Panc1 (cell line): ENCODE results near the gene GCAT. TPM values are rescaled to one million over a fixed set of nuclear protein-coding genes. Genes with fewer than 3 reads are reported as not detected.

ENCODE experiments used
- ATAC-seq: fragments of 200-7000 bp; cut with Tn5 transposase; 2 replicates; pipeline ENCODE4 v1.9.1; 2020; ENCODE audit warnings: mild to moderate bottlenecking, moderate library complexity
- BruUV-seq: library from RNA; stranded (reverse); fragments of 400-500 nt; replicated peaks from 2 replicates; lab custom pipeline; 2021; lab: Mats Ljungman, UMichigan
- CTCF ChIA-PET: fragments of 300-600 bp; sonication (Branson Sonifier 250); formaldehyde crosslinking; loops from one replicate; lab custom pipeline; 2022; ENCODE audit warnings: antibody characterized with exemption; lab: Charles Lee
- POLR2A ChIA-PET: fragments of 300-600 bp; sonication (Branson Sonifier 250); formaldehyde crosslinking; loops from one replicate; lab custom pipeline; 2022; ENCODE audit warnings: antibody characterized with exemption; lab: Charles Lee
- DNase-seq: peaks from one replicate; pipeline ENCODE4 v3.0.0-alpha.2; 2010; ENCODE audit warnings: low read depth, low spot score
- H3K27ac ChIP-seq: 2 replicates; pipeline ENCODE4 v1.5.1; 2011; ENCODE audit warnings: mild to moderate bottlenecking, low read length, inconsistent platforms
- H3K27me3 ChIP-seq: fragments of 200-500 bp; sonication (Bioruptor generic); 2 replicates; pipeline ENCODE4 v1.6.0; 2014; ENCODE audit warnings: low read length, inconsistent platforms; ENCODE audit not compliant: control insufficient read depth, insufficient read depth
- H3K36me3 ChIP-seq: fragments of 200-500 bp; sonication (Bioruptor generic); 2 replicates; pipeline ENCODE4 v1.5.1; 2014; ENCODE audit warnings: inconsistent platforms, mild to moderate bottlenecking, low read length, moderate library complexity; ENCODE audit not compliant: control insufficient read depth, insufficient read depth
- H3K4me1 ChIP-seq: 2 replicates; pipeline ENCODE4 v1.5.1; 2011; ENCODE audit warnings: inconsistent platforms, mild to moderate bottlenecking, low read length, moderate library complexity; ENCODE audit not compliant: control insufficient read depth, insufficient read depth
- H3K4me3 ChIP-seq, 2 experiments: 2 replicates each; pipeline ENCODE4 v1.5.1; 2011 to 2012; ENCODE audit warnings: low read depth in 2 of 2, low read length in 2 of 2, mild to moderate bottlenecking in 2 of 2, inconsistent platforms in 1 of 2, moderate library complexity in 1 of 2
- H3K9me3 ChIP-seq: fragments of 200-500 bp; sonication (Bioruptor generic); 2 replicates; pipeline ENCODE4 v1.5.1; 2014; ENCODE audit warnings: low read depth, mild to moderate bottlenecking, inconsistent platforms, low read length, moderate library complexity; ENCODE audit not compliant: control insufficient read depth, insufficient read depth
- CTCF ChIP-seq: fragments of 450-650 bp; IDR thresholded peaks from 2 replicates; pipeline ENCODE4 v1.5.1; 2017; ENCODE audit warnings: mild to moderate bottlenecking
- POLR2AphosphoS5 ChIP-seq: IDR thresholded peaks from 2 replicates; pipeline ENCODE4 v1.6.1; 2012; ENCODE audit warnings: mild to moderate bottlenecking, low read depth, low read length, moderate library complexity
- REST ChIP-seq, 2 experiments: IDR thresholded peaks; 2 replicates each; pipeline ENCODE4 v1.6.1; 2011 to 2012; ENCODE audit warnings: low read depth in 2 of 2, control low read depth in 1 of 2, low read length in 1 of 2, mild to moderate bottlenecking in 1 of 2, moderate library complexity in 1 of 2; ENCODE audit not compliant: insufficient read depth in 1 of 2
- SIN3A ChIP-seq: IDR thresholded peaks from 2 replicates; pipeline ENCODE4 v1.6.1; 2012; ENCODE audit warnings: low read depth, mild to moderate bottlenecking, low read length, moderate library complexity, borderline replicate concordance; ENCODE audit not compliant: insufficient read depth
- TCF7L2 ChIP-seq: IDR thresholded peaks from 2 replicates; pipeline ENCODE4 v1.6.1; 2011; ENCODE audit warnings: mild to moderate bottlenecking, low read depth, low read length, inconsistent platforms
- in situ Hi-C: cut with HindIII; loops from 2 replicates; pipeline ENCODE4 v1.10.0; 2016; ENCODE audit warnings: low sequenced_read_pairs, low pct_unique_long_range_greater_than_20kb
- intact Hi-C: fragments of 100-400 bp; cut with micrococcal nuclease; formaldehyde crosslinking; loops from one replicate; pipeline ENCODE4 v1.10.0; 2022; ENCODE audit not compliant: unreplicated experiment
- total RNA-seq: library from RNA; stranded (reverse); gene quantifications from one replicate; pipeline ENCODE4 v1.2.1, GENCODE V29; 2021; ENCODE audit not compliant: unreplicated experiment

GCAT gene
- total RNA-seq, 1 experiment from 2014 or later: 11.2 TPM

GRCh38 chr22:37831472-37831871 is 23.7 kb downstream of the GCAT start:
- Histone ChIP-seq H3K4me3 (no peak overlapping the region), H3K27me3 (no peaks in the 10 kb centered on the region), H3K36me3 (no peaks in the 10 kb centered on the region), H3K9me3 (no peaks in the 10 kb centered on the region), H3K4me1 (no peaks in the 10 kb centered on the region), H3K27ac (no peak overlapping the region)
- no peak for DNase-seq
- no TSS peak for BruUV-seq
- intact Hi-C loops: no loop called here
- in situ Hi-C loops: no loop called here
- TF ChIP-seq SIN3A (no peak), REST (IDR thresholded peaks at IDR 0.05; ENCODE audit: insufficient read depth in 1 of 2, low read depth in 2 of 2, low read length in 1 of 2) (no peak), POLR2AphosphoS5 (no peak), CTCF (no peak), TCF7L2 (no peak)
- POLR2A ChIA-PET: no interaction called here
- no peak for ATAC-seq
- CTCF ChIA-PET: no interaction called here

- no peak for DNase-seq
- H3K4me1 ChIP-seq: no peaks in the 10 kb centered on the region
- POLR2A ChIA-PET: no interaction called here
- no peak overlapping the region for H3K27ac ChIP-seq
- no peaks in the 10 kb centered on the region for H3K27me3 ChIP-seq
- CTCF ChIA-PET: interaction anchor here (0.5 kb wide), 1 partner anchor 103 kb away, joined by 3 read pairs; no protein-coding TSS in a partner anchor
- H3K9me3 ChIP-seq: no peaks in the 10 kb centered on the region
- no peak overlapping the region for H3K4me3 ChIP-seq
- no peaks in the 10 kb centered on the region for H3K36me3 ChIP-seq
- TF ChIP-seq SIN3A: no peak
- intact Hi-C loops: no loop called here
- in situ Hi-C loops: no loop called here
- ATAC-seq: no peak
- no TSS peak for BruUV-seq
These were observed 24.5 kb downstream of the GCAT start for GRCh38 chr22:37832022-37832857.
